Stimulated activated CD8-positive, alpha-beta memory T cell treated with anti-CD3 and anti-CD28 coated beads, Interleukin-4, amount 100 ng/mL, for 48 hours (primary cell): ENCODE data around the gene CDH13.

Source experiments
- DNase-seq: peaks from one replicate; pipeline ENCODE4 v3.0.0-alpha.2; 2020

CDH13 gene

DNA sequence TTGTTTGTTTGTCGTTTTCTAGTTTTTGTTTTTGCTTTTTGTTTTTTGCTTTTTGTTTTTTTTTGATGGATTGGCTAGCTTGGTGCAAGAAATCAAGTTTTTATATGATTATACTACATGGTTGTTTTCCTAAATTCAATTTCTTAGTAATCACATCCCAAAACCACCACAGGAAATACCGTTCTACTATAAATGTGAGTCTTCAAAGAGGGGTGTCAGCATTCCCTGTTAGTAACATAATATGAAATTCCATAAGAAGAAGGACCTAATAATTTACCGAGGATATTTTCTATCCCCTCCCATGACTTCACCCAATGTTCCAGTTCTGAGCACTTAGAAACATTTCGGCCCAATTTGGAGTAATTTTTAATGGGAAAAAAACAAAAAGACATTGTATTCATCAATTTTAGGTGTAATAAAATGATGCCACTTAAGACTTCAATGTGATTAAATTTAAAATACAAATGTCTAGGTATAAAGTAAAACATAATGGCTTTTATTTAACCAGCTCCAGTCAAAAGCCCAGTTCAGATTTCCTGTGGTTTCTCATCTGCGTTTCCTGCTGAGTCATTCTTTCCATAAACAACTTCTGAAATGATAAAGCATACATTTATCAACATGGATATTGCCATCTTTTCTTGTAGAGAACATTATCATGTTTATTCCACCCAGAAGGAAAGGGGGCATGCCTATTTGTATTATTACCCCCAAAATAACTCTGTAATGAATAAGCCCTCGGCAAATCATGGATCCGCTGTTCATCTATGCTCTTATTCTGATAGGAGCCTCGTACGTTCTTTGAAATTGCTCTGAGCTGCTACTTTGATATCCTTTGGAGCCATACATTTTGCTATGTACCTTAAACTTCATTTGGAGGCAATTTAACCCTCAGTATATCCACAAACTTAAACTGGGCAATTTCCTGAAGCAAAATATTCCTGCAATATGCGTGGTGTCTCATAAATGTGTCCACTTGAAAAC is 1209.1 kb downstream of the CDH13 start:
- no peak for DNase-seq

DNA sequence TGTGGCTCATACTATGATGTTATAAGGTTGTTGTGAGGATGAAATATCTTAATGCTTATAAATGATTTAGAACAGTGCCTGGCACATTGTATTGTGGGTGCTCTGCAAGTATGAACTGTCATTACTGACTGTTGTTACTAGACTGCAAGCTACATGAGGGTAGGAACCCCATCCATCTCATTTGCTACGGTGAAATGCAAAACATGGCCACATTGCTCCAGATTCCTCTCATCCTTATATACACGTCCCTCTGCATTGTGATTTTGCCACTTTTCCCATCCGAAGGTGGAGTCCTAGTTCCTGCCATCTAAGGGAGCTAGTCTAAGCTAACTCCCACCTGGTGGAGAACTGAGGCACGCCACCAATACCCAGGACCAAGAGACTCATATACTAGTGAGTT is 1210.8 kb downstream of the CDH13 start:
- no peak for DNase-seq

DNA sequence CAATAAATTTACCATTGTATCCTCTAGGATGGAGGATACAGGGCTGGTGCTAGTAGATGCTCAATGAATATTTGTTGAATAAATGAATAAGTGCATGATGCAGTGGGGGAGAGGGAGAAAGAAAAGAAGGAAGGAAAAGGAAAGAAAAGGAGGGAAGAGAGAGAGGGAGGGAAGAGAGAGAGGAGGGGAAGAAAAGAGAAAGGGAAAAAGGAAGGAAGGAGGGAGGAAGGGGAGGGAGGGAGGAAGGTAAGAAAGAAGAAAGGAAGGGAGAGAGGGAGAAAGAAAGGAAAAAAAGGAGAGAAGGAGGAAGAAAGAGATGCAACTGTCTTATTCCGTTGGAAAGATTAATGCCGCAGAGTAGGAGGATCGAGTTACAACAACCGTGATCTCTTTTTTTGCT is 1211.4 kb downstream of the CDH13 start:
- no peak for DNase-seq

DNA sequence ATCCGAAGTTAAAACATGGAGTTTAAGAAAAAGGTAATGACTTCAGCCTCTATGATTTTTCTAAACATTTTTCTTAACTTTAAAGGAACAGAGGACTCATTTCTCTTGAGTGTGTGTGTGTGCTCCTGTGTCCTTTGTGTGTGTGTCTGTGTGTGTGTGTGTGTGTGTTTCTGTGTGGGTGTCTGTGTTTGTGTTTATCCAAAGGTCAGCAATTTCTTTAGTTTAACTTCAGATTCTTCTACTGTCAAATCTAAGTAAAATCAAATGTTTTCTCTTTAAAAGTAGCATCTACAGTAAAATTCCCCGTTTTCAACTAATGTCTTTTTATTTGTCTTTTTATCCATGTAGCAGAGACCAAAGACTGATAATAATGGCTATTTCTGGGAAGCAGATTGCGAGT is 1212.8 kb downstream of the CDH13 start:
- no peak for DNase-seq

DNA sequence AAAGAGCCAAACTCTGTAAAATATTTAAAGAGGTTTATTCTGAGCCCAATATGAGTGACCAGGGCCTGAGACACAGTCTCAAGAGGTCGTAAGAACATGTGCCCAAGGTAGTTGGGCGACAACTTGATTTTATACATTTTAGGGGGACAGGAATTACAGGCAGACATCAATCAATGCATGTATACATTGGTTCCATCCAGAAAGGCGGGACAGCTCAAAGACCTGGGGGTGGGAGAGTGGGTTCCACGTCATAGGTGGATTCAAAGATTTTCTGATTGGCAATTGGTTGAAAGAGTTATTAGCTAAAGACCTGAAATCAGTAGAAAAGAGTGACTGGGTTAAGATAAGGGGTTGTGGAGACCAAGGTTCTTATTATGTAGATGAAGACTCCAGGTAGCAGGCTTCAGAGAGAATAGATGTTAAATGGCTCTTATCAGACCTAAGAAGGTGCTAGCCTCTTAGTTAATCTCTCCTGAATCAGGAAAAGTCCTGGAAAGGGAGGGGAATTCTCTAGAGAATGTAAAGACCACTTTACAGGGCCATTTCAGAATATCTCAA is 1213.4 kb downstream of the CDH13 start:
- DNase-seq = no peak

DNA sequence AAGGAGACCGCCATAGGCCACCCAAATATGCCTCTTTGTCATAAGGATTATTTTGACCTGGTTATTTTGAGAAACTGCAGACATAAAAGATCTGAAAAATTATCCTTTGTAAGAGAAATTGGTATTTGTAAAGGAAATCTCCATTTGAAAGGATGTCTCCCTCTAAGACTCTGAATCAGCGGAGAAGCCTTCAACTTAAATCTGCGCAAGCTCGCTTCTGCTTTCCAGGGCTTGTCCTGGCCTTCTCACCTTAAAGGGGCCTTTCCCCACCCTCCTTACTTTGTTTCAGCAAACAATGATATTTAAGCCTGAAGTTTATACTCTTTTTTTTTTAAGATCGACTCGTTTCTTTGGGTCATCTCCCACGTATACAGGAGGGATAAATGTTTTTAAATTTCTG is 1215.5 kb downstream of the CDH13 start:
- DNase-seq = no peak

DNA sequence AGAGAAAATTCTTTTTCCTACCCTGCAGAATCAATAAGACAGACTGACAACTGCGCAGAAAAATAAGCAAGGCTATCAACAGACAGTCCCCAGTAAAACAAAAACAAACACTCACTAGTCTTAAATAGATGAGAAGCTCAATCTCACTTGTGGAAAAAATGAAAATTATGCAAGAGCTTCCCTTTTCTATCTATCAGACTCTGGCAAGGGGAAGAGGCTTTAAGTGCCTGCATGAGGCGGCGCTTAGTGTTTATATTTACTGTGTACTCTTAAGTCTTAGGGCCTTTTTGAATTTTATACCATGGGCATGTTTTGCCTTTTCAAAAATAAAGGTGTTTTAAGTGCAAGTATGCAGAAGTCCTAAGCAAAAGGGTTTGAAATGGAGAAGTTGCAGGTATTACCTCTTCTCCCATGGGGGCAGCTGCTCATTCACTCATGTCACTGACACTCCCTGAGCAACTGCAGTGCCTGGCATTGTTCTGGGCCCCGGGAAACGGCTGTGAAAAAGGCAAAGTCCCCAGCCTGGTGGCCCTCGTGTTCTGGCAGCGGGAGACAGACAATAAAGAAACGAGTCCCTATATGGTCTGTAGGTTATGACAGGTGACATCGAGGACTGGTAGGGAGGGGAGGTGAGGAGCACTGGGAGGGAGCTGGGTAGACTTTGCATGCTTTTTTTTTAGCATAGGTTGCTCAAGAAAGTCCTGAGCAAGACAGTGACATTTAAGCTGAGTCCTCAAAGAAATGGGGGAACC is 1216.2 kb downstream of the CDH13 start:
- no peak for DNase-seq

DNA sequence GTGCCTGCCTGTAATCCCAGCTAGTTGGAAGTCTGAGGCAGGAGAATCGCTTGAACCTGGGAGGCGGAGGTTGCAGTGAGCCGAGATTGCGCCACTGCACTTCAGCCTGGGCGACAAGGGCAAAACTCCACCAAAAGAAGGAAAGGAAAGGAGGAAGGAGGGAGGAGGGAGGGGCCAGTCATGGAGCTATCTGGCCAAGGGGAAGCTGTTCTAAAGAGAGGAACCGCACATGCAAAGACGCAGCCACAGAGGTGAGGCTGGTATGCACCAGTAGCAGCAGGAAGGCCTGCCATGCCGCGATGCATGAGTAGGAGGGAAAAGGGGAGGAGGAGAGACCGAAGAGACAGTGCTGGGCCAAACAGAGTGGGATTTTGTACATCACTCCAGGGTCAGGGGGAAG is 1216.9 kb downstream of the CDH13 start:
- DNase-seq = no peak

DNA sequence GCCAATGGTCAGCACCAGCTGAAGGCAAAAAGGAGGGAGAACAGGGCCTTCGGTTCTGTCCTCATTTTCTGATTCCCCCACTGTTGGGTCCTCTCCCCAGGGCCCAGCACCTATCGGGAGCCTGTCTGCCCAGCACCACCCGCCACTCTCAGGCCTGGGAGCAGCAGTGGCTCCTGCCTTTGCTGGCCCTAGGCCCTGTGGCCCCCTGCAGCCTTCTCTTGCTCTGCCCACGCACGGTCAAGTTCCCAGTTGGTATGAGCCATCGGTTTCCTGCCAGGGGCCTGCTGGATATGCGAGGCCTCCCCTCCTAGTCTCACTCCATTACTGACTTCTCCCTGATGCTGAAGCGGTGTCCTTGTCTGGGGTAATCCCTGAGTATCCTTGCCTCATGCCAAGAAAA is 1218.5 kb downstream of the CDH13 start:
- DNase-seq = no peak

DNA sequence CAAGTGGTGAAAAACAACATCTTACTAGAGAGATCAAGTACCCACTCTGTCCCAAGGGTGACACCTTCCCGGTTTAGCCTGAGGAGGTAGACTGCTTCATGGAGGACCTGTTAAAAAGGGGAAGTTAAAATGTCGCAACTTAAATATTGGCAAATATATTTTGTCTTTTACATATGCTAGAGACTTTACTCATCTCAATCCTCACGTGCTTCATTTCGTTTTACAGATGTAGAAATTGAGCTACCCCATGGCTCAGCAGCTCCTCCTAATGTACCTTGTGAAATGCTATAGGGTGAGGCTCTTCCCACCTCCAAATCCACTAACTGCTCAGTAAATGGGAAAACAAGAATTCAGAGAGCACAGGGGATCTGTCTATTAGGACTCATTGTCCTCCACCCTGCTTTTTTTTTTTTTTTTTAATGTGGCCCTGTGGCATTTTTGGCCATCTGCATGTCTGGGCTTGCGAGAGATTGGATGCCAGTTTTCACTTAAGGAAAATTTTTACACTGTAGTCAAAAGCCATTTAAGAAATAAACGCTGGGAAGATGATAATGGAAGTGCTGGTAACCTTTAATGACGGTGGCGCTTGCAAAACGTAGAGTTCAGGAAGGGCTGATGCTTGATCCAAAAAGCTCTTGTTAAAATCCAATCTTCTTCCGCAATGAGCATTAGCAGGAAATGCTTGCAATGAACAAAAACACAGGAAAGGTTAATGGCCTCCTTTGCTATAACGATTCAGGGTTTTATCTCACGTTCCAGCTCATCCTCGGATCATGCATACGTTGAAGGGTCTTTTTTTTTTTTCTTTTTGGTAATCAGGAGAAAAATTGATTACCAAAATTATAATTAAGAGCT is 1220.8 kb downstream of the CDH13 start:
- no peak for DNase-seq

DNA sequence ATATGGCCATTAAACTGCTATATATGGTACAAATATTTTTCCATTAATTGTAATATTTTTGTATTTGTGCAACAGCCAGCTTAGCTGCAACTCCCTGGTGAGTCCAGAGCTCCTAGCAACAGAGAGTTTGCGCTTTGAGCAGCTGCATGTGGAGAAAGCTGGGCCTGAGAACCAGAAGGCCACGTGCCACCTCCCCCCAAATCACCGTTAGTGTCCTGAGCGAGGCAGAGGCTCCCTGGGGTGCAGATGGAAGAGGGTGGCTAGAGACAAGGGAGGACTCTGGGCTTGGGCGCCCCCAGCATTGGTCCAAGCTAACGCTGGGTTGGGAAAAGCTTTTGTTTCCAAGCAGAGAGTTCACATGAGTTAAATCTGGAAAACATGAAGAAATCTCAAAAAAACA is 1222.7 kb downstream of the CDH13 start:
- no peak for DNase-seq
